GM12874 (cell line): ENCODE results near the gene CDH23.

Experiments used
- CTCF ChIP-seq: IDR thresholded peaks from 2 replicates; pipeline ENCODE4 v1.5.1; 2011; ENCODE audit warnings: low read depth, mild to moderate bottlenecking, control low read depth, low read length, moderate library complexity; ENCODE audit not compliant: insufficient read depth

Gene CDH23

GRCh38 chr10:71575934-71576801 lies 179.4 kb downstream of the CDH23 start:
- TF ChIP-seq CTCF, result no peak

- TF ChIP-seq CTCF, result no peak
These were observed 180.1 kb downstream of the CDH23 start for GRCh38 chr10:71576842-71577241.

- TF ChIP-seq CTCF, result no peak
These were observed 180.6 kb downstream of the CDH23 start for GRCh38 chr10:71577345-71577744.

GRCh38 chr10:71578069-71578468 lies 181.3 kb downstream of the CDH23 start:
- no peak for TF ChIP-seq CTCF

- no peak for TF ChIP-seq CTCF
These were observed 182.9 kb downstream of the CDH23 start for GRCh38 chr10:71579668-71580067.

- TF ChIP-seq CTCF, result no peak
These were observed 183.7 kb downstream of the CDH23 start for GRCh38 chr10:71580415-71580814.

GRCh38 chr10:71580926-71581325 lies 184.2 kb downstream of the CDH23 start:
- TF ChIP-seq CTCF, result no peak
